Smooth muscle cell of bladder (primary cell): ENCODE results near the gene C14orf132. TPM values are rescaled to one million over a fixed set of nuclear protein-coding genes. Genes with fewer than 3 reads are reported as not detected.

Source experiments
- total RNA-seq: library from RNA; depleted of rRNA; stranded (reverse); fragments of >200 nt; gene quantifications from 2 replicates; pipeline ENCODE4 v1.2.3, GENCODE V29; 2014

Gene C14orf132
- 13.5 and 13.7 TPM in 2 replicates for total RNA-seq

GRCh38 chr14:96038920-96039632, at the start of gene C14orf132:
C14orf132 (plus strand) TSS chr14:96039362; CDS start chr14:96039501, 139 bp downstream.

Other genes starting within 250 kb of the C14orf132 start
- not detected in 2 replicates for gene TUNAR, start 162.5 kb upstream of the C14orf132 start, total RNA-seq
- 38.6 and 68.3 TPM in 2 replicates for gene BDKRB2, start 165.5 kb downstream of the C14orf132 start, total RNA-seq
- gene BDKRB1, start 216.8 kb downstream of the C14orf132 start, total RNA-seq, result 31.6 and 33.1 TPM in 2 replicates